DMS79 (cell line): ENCODE measurements around the gene KRT78.

Experiments used
- DNase-seq: peaks from one replicate; lab custom pipeline; 2025; lab: John Stamatoyannopoulos, UW

Gene KRT78

GRCh38 chr12:52824741-52825410, 23.9 kb downstream of the KRT78 start:
- DNase-seq: no peak

- no peak for DNase-seq
Measured at GRCh38 chr12:52823761-52824450, 24.9 kb downstream of the KRT78 start.

DNA sequence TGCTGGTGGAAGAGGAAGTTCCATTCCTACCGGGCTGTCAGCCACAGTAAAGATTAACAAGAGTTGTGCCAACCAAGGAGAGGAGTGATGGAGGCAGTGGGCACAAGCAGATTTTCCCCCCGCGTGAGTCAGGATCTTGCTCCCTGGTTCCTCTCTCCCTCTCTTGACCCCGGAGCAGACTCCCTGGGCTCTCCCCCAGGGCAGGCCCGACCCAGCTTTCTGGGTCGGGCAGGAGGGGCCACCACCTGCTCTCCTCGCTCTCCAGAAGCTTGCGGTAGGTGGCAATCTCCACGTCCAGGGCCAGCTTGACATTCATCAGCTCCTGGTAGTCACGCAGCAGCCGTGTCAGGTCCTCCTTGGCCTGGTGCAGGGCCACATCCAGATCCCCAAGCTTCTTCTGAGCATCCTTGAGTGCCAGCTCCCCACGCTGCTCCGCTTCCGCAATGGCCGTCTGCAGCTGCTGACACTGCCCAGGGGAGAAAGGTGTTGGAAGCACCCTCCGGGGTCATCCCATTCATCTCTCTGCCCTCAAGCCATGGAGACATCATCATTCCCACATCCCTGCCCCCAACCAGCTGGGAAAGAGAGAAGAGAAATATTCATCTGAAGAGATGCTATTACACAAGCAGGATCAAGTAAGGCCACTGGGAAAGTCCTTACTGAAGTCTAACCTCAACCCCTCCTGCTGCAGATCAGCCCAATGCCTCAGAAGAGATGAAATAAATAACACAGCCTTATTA, 25.9 kb downstream of the KRT78 start:
- no peak for DNase-seq

GRCh38 chr12:52821826-52822660, 26.8 kb downstream of the KRT78 start:
- no peak for DNase-seq

- no peak for DNase-seq
Measured at GRCh38 chr12:52821071-52821730, 27.6 kb downstream of the KRT78 start.

GRCh38 chr12:52820521-52820920, 28.3 kb downstream of the KRT78 start:
- no peak for DNase-seq

DNA sequence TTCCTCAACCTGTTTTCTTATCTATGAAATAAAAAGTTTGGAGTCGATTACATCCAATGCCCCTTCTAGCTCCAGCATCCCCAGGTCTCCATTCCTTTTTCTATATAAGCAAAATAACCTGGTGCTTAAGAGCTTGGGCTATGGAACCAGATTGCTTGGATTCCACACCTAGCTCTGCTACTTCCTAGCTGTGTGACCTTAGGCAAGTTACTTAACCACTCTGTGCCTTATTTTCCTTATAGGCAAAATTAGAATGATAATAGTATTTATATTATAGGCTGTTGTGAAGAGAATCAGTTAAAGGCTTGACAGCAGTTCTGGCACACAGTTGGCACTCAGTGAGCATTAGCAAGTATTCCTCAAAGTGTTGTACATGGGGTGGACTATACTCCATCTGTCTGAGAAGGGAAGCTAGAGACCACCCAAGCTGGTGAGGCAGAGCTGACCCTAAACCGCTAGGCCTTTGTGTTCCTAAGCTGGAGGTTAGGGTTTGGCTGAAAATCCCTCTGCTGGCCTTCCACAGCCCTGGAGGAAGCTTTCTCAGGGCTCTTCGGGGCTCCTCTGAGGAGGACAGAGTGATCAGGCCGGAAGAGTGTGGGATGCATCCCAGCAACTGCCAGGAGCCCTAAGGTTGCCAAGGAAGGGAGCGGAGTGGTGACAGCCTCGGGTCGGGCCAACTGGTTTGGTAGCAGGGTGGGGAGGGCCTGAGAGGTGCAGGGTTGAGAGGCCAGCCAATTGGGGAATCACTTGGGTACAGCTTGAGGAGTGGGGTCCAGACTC, 28.9 kb downstream of the KRT78 start:
- DNase-seq: no peak

DNA sequence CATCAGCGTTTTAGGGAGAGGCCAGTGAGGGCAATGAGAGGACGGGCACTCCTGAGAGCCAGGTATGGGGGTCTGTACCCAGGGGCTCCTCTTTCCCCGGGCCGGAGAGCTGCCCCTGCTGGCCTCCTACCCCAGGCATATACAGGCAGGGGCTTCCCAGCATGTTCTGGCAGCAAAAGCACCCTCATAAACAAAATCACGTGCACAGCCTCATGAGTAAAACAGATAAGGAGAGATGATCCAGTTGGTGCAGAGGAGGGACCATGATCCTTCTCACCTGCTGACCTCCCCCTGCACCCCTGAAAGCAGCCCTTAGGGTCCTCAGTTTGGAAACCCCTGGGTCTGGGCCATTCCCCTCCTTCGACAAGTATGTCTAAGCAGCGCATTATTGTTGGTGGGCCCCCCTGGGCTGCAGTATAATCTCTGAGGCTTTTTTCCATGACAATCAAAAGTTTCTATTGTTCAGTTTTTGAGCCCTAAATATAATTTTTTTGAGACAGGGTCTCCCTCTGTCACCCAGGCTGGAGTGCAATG, 29.8 kb downstream of the KRT78 start:
- no peak for DNase-seq

DNA sequence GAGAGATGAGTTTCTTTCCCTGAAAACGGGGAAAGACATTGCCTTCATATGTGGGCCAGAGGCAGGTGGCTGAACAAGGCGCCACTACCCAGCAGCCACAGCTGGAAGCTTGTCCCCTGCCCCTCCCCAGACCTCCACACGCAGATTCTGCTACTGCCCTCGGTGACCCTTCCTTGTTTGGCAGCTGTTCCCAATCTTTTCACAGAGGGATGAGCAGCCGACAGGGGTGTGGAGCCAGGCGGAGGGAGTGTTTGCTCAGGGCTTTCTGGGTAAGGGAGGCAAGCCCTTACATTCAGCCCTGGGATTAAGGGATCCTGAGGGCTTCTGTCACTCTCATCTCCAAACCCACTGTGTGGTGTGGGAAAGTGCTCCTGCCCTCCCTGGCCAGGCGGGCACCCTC, 30.4 kb downstream of the KRT78 start:
- DNase-seq: no peak

DNA sequence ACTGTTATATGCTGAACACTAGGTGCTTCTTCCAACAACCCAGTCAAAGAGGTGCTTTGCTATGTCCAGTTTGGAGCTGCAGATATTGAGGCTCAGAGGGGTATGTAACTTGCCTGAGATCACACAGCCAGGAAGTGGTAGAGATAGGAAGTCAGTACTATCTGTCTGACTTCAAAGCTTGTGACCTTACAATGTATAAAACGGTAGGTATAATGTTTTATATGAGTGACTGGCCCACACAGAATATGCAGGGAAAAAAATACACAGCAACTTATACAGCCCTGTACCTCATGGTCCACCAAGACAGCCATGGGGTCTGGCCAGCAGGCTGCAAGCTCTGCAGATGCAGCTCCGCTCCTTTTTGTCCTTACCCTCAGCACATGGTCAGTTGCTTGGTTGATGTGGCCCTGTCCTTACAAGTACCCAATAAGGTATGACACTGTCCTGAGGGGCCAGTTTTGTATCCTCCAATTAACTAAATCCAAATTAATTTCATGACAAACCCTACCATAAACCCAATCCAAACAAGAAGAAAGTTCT, 31.0 kb downstream of the KRT78 start:
- no peak for DNase-seq

DNA sequence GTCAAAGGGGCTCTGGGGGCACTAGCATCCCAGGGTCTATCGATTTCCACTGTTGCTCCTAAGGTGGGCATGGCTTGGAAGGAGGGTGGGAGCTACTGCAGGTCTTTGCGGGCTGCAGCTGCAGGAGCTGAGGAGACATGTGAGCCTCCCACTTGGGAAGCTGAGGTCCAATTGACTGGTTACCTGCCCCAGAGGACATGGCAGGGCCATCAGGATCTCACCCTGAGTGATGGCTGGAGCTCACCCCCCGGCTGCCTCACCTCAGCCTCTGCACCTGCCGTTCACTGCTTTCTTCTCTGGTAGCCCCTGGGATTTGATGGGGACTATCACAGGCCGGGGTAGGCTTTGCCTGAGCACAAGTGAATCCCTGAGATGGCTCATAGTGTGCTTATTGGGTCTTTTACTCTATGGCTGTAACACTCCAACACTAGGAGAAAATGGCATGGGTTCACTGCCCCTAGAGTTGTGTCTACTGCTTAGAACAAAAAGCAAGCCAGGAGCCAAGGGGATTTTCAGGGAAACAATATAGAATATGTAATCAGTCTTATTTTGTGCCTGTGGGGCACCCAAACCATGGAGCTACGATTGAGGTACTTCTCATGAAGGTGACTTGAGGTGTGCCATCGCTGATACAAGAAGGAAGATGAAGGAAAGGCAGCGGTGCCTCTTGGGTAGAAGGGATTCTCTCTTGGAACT, 31.6 kb downstream of the KRT78 start:
- no peak for DNase-seq

DNA sequence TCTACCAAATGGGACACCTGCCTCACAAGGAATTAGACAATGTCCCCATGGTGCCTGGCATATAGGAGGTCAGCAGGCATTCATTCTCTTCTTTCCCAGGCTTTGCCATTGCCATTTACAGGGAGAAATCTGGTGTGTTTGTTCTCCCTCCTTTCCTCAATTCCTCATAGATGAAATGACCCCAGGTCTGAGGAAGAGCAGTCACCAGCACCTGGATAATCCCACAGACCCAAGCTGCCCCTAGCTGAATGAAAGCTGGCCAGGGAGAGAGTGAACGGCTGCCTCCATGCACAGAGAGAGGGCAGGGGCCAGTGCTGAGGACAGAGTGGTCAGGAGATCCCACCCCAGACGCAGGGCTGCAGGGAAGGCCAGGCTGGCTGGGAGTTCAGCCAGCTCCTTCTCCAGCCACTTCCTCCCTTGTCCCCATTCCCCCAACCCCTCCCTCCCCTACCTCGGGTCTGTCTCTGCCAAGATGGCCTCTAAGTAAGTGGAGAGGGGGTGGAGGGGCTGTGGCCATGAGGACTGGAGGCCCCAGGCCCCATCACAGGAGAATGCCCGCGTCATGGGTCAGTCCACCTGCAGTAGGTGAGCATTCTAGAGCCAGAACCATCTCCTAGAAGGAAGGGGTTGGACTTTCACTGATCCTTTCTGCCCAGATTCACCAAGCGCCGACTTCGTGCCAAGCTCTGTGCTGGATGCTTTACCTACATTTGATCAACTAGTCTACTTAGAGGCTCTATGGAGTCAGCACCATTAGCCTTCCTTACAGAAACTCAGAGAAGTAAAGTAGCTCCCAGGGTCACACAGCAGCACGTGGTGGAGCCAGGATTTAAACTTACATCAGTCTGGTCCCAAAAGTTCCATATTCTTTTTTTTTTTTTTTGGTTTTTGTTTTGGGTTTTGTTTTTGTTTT, 32.9 kb downstream of the KRT78 start:
- no peak for DNase-seq

GRCh38 chr12:52815161-52815560, 33.6 kb downstream of the KRT78 start:
- DNase-seq: no peak

DNA sequence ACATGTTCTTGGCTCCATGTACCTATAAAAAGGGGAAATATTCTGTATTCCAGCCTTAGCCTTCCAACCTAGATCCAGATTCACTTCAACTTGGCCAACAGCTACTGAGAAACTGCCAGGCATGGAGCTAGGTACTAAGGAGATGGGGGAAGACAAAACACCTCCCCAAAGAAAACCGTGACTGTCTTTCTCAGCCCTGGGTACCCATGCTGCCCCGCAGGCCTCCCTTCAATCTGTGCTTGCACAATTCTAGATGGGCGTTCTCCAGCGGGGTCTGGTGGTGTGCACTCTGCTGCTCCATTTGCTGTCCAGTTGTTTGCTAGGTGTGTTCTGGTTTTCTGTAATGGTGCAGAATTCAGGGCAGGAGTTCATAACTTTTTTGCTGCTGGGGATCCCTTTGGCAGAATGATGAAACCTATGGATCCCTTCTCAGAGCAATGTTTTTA, 34.1 kb downstream of the KRT78 start:
- DNase-seq: no peak

GRCh38 chr12:52813885-52814709, 34.7 kb downstream of the KRT78 start, which contains the start of gene KRT4:
KRT4 (minus strand) TSS chr12:52814116; CDS start chr12:52814058, 58 bp downstream.
- no peak for DNase-seq

- no peak for DNase-seq
Measured at GRCh38 chr12:52813203-52813819, 35.5 kb downstream of the KRT78 start.

DNA sequence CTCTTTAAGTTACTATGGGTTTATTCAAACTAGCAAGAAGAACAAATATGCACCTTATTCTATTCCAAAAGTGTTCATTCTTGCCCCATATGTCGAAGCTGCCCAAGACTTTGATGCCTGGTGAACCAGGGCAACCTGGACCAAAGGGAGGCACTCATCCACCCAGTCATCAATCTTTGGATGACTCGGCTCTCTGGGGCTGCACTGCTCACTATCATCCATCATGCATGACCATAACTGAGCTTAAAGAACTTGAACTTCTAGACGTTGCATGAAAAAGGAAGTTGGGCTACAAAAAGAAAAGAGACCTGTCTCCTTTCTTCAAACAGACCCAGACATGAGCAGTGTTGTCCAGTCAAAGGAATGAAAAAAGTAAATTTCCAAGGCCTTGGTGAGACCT, 36.0 kb downstream of the KRT78 start:
- DNase-seq: no peak
